Keratinocyte (primary cell): ENCODE results near the gene CRTC1.

Experiments used
- CTCF ChIP-seq, 3 experiments: IDR thresholded peaks in 1 of 3; conservative IDR thresholded peaks in 1 of 3; optimal IDR thresholded peaks in 1 of 3; 2 replicates in 2 of 3; 3 replicates in 1 of 3; pipeline versions ENCODE3 to v1.5.1; 2011; ENCODE audit warnings: low read length in 3 of 3, mild to moderate bottlenecking in 3 of 3, moderate library complexity in 2 of 3, control low read depth in 1 of 3, inconsistent platforms in 1 of 3; ENCODE audit not compliant: insufficient read depth in 2 of 3; ENCODE audit errors: extremely low read depth in 1 of 3
- EZH2 ChIP-seq: IDR thresholded peaks from one replicate; pipeline ENCODE4 v1.6.1; 2012; ENCODE audit warnings: inconsistent platforms, mild to moderate bottlenecking, low read length, moderate library complexity

GRCh38 chr19:18676692-18677091 is 6.8 kb upstream of the CRTC1 start:
- no peak for TF ChIP-seq CTCF (optimal IDR thresholded peaks at IDR 0.05 in 1 of 3, IDR thresholded peaks at IDR 0.05 in 1 of 3, conservative IDR thresholded peaks at IDR 0.05 in 1 of 3; ENCODE audit: extremely low read depth in 1 of 3, insufficient read depth in 2 of 3, low read length in 3 of 3)
- no peak for TF ChIP-seq EZH2
